Smooth muscle cell (in vitro differentiated cells): ENCODE measurements around the gene OR2L3. TPM values are rescaled to one million over a fixed set of nuclear protein-coding genes. Genes with fewer than 3 reads are reported as not detected.
"Not testable (repeated sequence)": the region's sequence is repeated elsewhere in the genome, so short reads cannot be mapped to it uniquely, and the experiment has no call there.

ENCODE experiments used
- DNase-seq: peaks from one replicate; lab custom pipeline; 2025; ENCODE audit not compliant: unreplicated experiment; lab: John Stamatoyannopoulos, UW
- H2AFZ ChIP-seq: fragments of 200-600 bp; sonication (generic); 2 replicates; pipeline ENCODE4 v1.6.0; 2016; ENCODE audit warnings: antibody characterized with exemption, low read depth, mild to moderate bottlenecking
- H3F3A ChIP-seq: fragments of 200-600 bp; sonication (generic); 2 replicates; pipeline ENCODE4 v1.6.0; 2017; ENCODE audit warnings: antibody characterized with exemption, low read depth
- H3K27ac ChIP-seq: fragments of 200-600 bp; sonication (generic); 2 replicates; pipeline ENCODE4 v1.5.1; 2016; ENCODE audit warnings: low read depth, mild to moderate bottlenecking
- H3K27me3 ChIP-seq: fragments of 200-600 bp; sonication (generic); 2 replicates; pipeline ENCODE4 v1.6.1; 2016; ENCODE audit warnings: low read depth, mild to moderate bottlenecking
- H3K36me3 ChIP-seq: fragments of 200-600 bp; sonication (generic); 2 replicates; pipeline ENCODE4 v1.5.1; 2016; ENCODE audit warnings: low read depth
- H3K4me1 ChIP-seq: fragments of 200-600 bp; sonication (generic); 2 replicates; pipeline ENCODE4 v1.5.1; 2016; ENCODE audit warnings: low read depth
- H3K4me2 ChIP-seq: fragments of 200-600 bp; sonication (generic); 2 replicates; pipeline ENCODE4 v1.6.0; 2016; ENCODE audit warnings: mild to moderate bottlenecking
- H3K4me3 ChIP-seq: fragments of 200-600 bp; sonication (generic); 2 replicates; pipeline ENCODE4 v1.5.1; 2016; ENCODE audit warnings: mild to moderate bottlenecking
- H3K79me2 ChIP-seq: fragments of 200-600 bp; sonication (generic); 2 replicates; pipeline ENCODE4 v1.6.0; 2016; ENCODE audit warnings: low read depth, mild to moderate bottlenecking
- H3K9ac ChIP-seq: fragments of 200-600 bp; sonication (generic); 2 replicates; pipeline ENCODE4 v1.6.0; 2016; ENCODE audit warnings: low read depth
- H3K9me3 ChIP-seq: fragments of 200-600 bp; sonication (generic); replicated peaks from 2 replicates; pipeline ENCODE4 v1.5.1; 2016; ENCODE audit warnings: low read depth
- H4K20me1 ChIP-seq: fragments of 200-600 bp; sonication (generic); 2 replicates; pipeline ENCODE4 v1.6.0; 2016; ENCODE audit warnings: low read depth
- WGBS: methylation state at CpG from one replicate; pipeline ENCODE4 v1.1.7; 2016; ENCODE audit warnings: low lambda C conversion rate; 5-methylcytosine and 5-hydroxymethylcytosine counted together
- polyA plus RNA-seq: library from polyadenylated mRNA; unstranded; fragments of >200 nt; fragmentation: Nextera tagmentation; extraction: Ambion mirVana; gene quantifications from 2 replicates; pipeline ENCODE4 v1.2.1, GENCODE V29; 2016
- total RNA-seq: library from RNA; depleted of rRNA; stranded (reverse); fragments of >200 nt; gene quantifications from 2 replicates; pipeline ENCODE4 v1.2.3, GENCODE V29; 2014
- TF ChIP-seq, protein P1 (sequence below): fragments of 200-600 bp; sonication (generic); IDR thresholded peaks from 2 replicates; pipeline ENCODE4 v1.5.1; 2017; ENCODE audit warnings: borderline replicate concordance, mild to moderate bottlenecking, antibody characterized with exemption; ENCODE audit not compliant: insufficient read depth, poor library complexity, severe bottlenecking

The OR2L3 gene
- total and polyA plus RNA-seq, 2 experiments from 2014 or later: not detected

DNA sequence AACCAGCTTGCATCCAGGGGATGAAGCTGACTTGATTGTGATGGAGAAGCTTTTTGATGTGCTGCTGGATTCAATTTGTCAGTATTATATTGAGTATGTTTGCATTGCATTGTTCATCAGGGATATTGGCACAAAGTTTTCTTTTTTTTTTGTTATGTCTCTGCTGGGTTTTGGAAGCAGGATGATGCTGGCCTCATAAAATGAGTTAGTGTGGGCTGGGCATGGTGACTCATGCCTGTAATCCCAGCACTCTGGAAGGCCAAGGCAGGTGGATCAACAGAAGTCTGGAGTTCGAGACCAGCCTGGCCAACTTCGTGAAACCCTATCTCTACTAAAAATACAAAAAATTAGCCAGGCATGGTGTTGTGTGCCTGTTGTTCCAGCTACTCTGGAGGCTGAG lies 8.6 kb downstream of the OR2L3 start:
- H3K4me2 ChIP-seq: no peak overlapping the region
- no peaks in the 10 kb centered on the region for H3K27me3 ChIP-seq
- no peaks in the 10 kb centered on the region for H3K79me2 ChIP-seq
- no peaks in the 10 kb centered on the region for H3F3A ChIP-seq
- TF ChIP-seq, protein P1, sequence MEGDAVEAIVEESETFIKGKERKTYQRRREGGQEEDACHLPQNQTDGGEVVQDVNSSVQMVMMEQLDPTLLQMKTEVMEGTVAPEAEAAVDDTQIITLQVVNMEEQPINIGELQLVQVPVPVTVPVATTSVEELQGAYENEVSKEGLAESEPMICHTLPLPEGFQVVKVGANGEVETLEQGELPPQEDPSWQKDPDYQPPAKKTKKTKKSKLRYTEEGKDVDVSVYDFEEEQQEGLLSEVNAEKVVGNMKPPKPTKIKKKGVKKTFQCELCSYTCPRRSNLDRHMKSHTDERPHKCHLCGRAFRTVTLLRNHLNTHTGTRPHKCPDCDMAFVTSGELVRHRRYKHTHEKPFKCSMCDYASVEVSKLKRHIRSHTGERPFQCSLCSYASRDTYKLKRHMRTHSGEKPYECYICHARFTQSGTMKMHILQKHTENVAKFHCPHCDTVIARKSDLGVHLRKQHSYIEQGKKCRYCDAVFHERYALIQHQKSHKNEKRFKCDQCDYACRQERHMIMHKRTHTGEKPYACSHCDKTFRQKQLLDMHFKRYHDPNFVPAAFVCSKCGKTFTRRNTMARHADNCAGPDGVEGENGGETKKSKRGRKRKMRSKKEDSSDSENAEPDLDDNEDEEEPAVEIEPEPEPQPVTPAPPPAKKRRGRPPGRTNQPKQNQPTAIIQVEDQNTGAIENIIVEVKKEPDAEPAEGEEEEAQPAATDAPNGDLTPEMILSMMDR: no peak
- H2AFZ ChIP-seq: no peak overlapping the region
- WGBS: 65% methylated on average over 2 of the region's 2 CpGs
- no peak overlapping the region for H3K9ac ChIP-seq
- no peaks in the 10 kb centered on the region for H3K36me3 ChIP-seq
- no peaks in the 10 kb centered on the region for H3K4me1 ChIP-seq
- H3K9me3 ChIP-seq: peaks cover 22% of the 10 kb centered on the region
- H4K20me1 ChIP-seq: no peaks in the 10 kb centered on the region
- DNase-seq: no peak
- no peak overlapping the region for H3K27ac ChIP-seq
- H3K4me3 ChIP-seq: no peak overlapping the region

GRCh38 chr1:248065071-248065470 lies 18.4 kb downstream of the OR2L3 start:
- H2AFZ ChIP-seq: no peak overlapping the region
- H3K4me3 ChIP-seq: no peak overlapping the region
- H3K79me2 ChIP-seq: no peaks in the 10 kb centered on the region
- H3K9ac ChIP-seq: no peak overlapping the region
- no peaks in the 10 kb centered on the region for H3K36me3 ChIP-seq
- no peak overlapping the region for H3K4me2 ChIP-seq
- no peak overlapping the region for H3K27ac ChIP-seq
- TF ChIP-seq, protein P1: no peak
- H3K9me3 ChIP-seq: no peaks in the 10 kb centered on the region
- H3K4me1 ChIP-seq: no peaks in the 10 kb centered on the region
- H4K20me1 ChIP-seq: no peaks in the 10 kb centered on the region
- H3F3A ChIP-seq: no peaks in the 10 kb centered on the region
- no peaks in the 10 kb centered on the region for H3K27me3 ChIP-seq
- no peak for DNase-seq
- WGBS: 60% methylated on average over 2 of the region's 2 CpGs

GRCh38 chr1:248065604-248066003 lies 19.0 kb downstream of the OR2L3 start:
- no peaks in the 10 kb centered on the region for H3K9me3 ChIP-seq
- no peak overlapping the region for H3K9ac ChIP-seq
- H3K36me3 ChIP-seq: no peaks in the 10 kb centered on the region
- no peaks in the 10 kb centered on the region for H4K20me1 ChIP-seq
- H3K27ac ChIP-seq: no peak overlapping the region
- WGBS: 100% methylated on average over 2 of the region's 3 CpGs
- H3F3A ChIP-seq: no peaks in the 10 kb centered on the region
- H3K27me3 ChIP-seq: no peaks in the 10 kb centered on the region
- TF ChIP-seq, protein P1: no peak
- no peak overlapping the region for H2AFZ ChIP-seq
- H3K4me3 ChIP-seq: no peak overlapping the region
- no peaks in the 10 kb centered on the region for H3K4me1 ChIP-seq
- no peak for DNase-seq
- H3K79me2 ChIP-seq: no peaks in the 10 kb centered on the region
- H3K4me2 ChIP-seq: no peak overlapping the region

- not testable (repeated sequence) for H3K27me3 ChIP-seq, H3K27ac ChIP-seq, H4K20me1 ChIP-seq, H3K4me2 ChIP-seq, H3K4me3 ChIP-seq, H2AFZ ChIP-seq, H3K79me2 ChIP-seq, H3K4me1 ChIP-seq, H3F3A ChIP-seq, H3K9ac ChIP-seq, DNase-seq, H3K36me3 ChIP-seq
- peaks cover 11% of the 10 kb centered on the region for H3K9me3 ChIP-seq
- WGBS: 84% methylated on average over 15 of the region's 17 CpGs
Observed at GRCh38 chr1:248083864-248084263, 37.2 kb downstream of the OR2L3 start.
